Epidermal melanocyte (primary cell): ENCODE data around the gene TBC1D2B.

ENCODE experiments used
- DNase-seq: peaks from one replicate; pipeline ENCODE4 v3.0.0; 2011; ENCODE audit warnings: low spot score; ENCODE audit not compliant: insufficient read length

TBC1D2B gene

GRCh38 chr15:78072080-78072892 is 5.2 kb downstream of the TBC1D2B start:
- DNase-seq, result no peak

DNA sequence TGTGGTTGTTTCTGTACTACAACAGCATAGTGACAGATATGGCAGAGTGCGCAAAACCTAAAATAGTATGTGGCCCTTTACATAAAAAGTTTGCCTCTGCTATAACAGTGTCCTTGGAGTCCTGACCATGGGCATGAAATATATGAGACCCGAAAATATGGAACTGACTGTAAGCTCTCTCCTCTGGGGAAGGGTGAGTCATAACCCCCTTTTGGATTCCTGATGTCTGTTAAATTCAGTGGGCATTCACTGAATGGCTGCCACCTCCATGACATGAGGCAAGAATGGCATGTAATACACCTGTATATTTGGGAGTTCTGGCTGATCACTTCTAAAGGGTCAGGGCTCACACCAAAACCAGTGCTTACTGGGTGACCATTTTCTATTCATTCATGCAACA is 6.1 kb downstream of the TBC1D2B start:
- DNase-seq, result no peak

- no peak for DNase-seq
Observed at GRCh38 chr15:78070049-78070700, 7.3 kb downstream of the TBC1D2B start.

- no peak for DNase-seq
Observed at GRCh38 chr15:78069462-78070029, 8.0 kb downstream of the TBC1D2B start.

- DNase-seq, result no peak
Observed at GRCh38 chr15:78069052-78069414, 8.5 kb downstream of the TBC1D2B start.

DNA sequence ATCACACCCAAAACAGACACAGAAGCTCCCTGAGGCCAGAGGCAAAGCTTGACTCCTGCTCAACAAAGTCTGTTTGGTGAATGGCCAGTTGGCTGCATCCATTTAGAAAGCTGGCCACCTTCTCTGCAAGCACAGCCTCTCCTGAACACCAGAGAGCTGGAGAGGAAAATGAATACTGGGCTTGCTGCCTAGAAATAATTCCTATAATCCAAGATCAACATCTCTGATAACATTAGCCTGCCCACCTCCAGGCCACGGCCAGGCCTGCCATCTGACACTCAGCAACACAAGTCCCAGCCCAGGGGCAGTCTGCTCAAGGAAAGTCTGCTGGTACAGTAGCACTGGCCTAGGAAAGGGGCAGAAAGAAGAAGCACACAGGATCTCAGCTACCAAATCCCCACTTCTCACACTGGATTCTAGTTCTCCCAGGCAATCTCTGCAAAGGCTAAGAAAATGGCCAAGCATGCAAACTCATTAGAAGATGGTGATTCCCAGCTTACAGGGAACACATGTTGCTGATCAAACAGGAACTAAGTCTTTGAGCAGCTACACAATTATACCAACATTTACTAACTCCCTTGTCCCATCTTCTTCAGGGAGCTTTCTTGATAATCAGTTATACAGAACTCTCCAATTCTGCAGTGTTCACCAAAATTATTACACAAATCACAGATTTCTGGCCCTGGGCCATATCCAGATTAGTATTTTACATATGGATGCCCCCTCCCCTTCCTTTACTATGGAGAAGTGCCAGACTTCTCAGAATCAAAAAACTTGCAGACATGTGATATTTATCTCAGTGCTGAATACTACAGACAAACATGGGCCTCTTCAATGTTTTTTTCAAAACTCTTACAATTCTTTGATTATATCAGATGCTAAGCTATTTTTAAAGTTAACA is 9.9 kb downstream of the TBC1D2B start:
- DNase-seq, result no peak

GRCh38 chr15:78065973-78066946 is 11.3 kb downstream of the TBC1D2B start:
- no peak for DNase-seq

GRCh38 chr15:78065284-78065872 is 12.1 kb downstream of the TBC1D2B start:
- peak; percentile 70 for DNase-seq

GRCh38 chr15:78064544-78064943 is 13.0 kb downstream of the TBC1D2B start:
- no peak for DNase-seq

DNA sequence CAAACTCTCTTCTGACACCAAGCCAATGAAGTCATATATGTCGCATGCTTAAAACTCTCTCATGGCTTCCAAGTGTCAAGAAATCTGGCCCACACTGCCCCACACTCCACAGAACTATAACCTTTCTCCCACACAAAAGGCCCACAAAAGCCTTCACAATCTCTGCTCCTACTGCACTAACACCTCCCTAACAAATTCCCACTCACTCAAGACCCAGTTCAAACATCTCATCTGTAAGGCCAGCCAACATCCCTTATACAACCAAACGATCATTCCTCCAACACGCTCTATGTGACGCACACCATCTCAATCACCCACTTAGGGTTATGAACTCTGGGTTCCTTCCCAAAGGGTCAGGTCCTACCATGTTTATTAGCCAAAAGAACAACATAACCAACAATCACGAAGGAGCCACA is 13.5 kb downstream of the TBC1D2B start:
- no peak for DNase-seq

- DNase-seq, result no peak
Observed at GRCh38 chr15:78063217-78063616, 14.3 kb downstream of the TBC1D2B start.

DNA sequence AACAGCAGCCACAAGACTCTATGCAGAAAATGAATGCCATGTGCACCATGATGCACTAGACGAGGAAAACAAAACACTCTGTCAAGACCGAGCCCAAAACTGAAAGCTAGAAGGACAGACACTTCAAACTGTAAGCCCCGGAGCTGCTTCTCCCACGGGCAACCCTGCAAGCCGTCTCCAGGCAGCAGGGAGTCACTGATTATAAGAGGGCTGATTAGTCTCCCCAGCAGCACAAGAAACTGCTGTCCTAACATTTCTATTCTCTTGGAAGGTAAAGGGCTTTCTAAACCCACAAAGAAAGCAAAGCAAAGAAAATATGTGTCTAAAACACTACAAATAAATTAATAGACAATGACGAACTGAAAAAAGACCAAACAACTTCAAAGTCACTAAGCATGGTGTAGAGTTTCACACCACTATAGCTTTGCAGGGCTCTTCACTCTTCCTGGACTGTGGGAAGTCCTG is 15.5 kb downstream of the TBC1D2B start:
- DNase-seq, result peak; percentile 41

DNA sequence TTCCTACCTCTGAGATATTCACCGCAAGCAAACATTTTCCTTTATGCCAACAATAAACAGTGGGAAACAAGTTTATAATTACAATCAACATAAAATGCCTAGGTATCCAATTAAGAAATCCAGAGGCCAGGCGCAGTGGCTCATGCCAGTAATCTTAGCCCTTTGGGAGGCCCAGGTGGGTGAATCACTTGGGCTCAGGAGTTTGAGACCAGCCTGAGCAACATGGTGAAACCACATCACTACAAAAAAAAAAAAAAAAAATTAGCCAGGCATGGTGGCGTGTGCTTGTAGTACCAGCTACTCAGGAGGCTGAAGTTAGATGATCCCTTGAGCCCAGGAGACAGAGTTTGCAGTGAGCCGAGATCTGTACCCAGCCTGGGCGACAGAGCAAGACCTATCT is 17.3 kb downstream of the TBC1D2B start:
- no peak for DNase-seq

DNA sequence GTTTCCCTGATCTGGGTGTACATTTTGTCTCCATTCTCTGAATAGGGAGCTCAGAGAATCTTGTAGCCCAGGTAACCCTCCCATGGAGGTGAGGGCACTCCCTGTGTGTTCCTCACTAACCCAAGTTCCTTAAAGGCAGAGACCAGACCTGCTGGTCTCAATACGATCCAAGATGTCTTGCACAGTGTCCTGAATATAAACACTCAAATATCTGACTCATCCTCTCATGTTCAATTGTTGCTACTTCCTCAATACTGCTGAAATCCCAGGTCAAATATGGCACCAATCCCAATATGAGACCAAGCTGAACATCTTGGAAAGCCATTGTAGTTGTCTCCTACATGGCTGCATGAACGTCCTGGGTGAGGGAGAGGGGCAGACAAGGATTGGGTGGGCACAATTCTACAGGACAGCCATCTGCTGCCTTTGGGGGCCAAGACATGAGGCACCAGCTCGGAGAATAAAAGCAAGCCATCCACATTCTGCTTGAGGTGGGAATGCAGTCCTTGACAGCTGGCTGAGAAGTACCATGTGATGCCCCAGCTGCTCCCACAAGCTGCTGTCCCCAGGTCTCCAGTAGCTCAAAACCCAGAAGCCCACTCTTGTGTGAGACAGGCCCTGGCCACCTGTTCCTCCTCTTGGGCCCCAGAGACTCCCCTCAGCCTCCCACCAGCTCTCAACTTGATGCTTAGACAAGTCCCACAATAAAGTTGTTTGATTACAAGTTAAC is 18.2 kb downstream of the TBC1D2B start:
- no peak for DNase-seq

DNA sequence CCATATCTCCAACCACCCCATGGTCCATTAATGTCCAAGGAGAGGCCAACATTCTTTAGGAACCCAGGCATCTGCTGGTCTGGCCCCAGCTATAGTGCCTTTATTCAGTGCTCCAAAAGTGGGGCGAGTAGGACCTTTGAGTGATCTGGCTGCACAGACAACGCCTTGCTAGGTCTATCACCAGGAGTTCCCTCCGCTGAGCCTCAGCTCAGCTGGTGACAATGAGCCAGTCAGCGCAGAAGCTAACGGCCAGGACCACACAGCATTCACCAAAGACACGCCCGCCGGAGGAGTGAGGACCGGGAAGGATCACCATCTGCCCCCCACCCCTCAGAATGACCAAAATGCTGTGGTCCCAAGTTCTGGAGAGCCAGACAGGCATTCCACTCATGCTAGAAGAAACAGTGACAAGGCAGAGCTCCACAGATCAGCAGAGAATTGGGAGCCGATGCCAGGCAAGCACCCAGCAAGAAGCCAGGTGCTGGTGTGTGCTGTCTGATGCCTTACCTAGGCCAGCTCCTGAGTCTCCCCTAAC is 19.0 kb downstream of the TBC1D2B start:
- DNase-seq, result no peak

- no peak for DNase-seq
Observed at GRCh38 chr15:78057803-78058202, 19.7 kb downstream of the TBC1D2B start.

GRCh38 chr15:78056714-78057269 is 20.7 kb downstream of the TBC1D2B start:
- DNase-seq, result no peak

DNA sequence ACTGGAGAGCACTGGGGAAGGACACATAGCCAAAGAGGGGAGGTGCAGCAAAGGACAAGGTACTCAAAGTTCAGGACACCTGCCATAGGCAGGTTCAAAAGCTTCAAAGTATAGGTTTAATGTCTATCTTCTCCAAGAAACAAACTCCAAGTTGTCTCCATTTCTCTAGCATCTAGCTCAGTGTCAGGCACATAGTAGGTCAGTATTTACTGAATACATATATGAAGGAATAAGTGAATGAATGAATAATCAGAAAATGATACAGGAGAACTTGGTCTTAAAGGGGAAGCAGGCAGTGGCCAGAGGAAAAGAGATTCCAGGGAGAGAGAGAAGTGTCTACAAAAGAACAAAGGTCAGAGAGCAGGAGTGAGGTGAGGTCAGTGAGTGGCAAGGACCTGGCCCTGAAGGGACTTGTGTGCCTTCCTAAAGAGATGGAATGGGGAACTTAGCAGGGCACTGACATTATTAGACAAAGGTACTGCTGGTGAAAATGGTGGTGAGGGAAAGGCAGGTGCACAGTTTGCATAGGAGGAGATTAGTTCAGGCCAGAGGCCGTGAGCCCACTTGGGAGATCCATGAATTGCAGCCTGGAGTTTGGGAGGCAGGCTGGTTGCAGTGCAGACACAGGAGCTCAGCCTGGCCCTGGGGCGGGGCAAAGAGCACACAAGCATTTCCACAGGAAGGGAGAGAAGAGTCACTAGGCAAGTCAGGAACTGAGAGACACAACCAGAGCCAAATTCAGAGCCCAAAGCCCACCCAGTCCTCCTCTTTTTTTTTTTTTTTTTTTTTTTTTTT is 21.4 kb downstream of the TBC1D2B start:
- no peak for DNase-seq
